H9 (cell line): ENCODE measurements around the gene NCAPG. TPM values are rescaled to one million over a fixed set of nuclear protein-coding genes. Genes with fewer than 3 reads are reported as not detected.

Experiments
- DNase-seq: peaks from one replicate; pipeline ENCODE4 v3.0.0-alpha.2; 2017
- H2AFZ ChIP-seq: one replicate; pipeline ENCODE4 v1.6.1; 2013; ENCODE audit warnings: mild to moderate bottlenecking, low read length, control low read depth, moderate library complexity
- H2AK5ac ChIP-seq: 2 replicates; pipeline ENCODE4 v1.6.1; 2013; ENCODE audit warnings: low read length, control low read depth, mixed read lengths; ENCODE audit not compliant: insufficient read length
- H2BK120ac ChIP-seq: one replicate; pipeline ENCODE4 v1.6.1; 2013; ENCODE audit warnings: low read depth, mild to moderate bottlenecking, low read length, control low read depth, inconsistent platforms; ENCODE audit not compliant: poor library complexity, severe bottlenecking
- H2BK12ac ChIP-seq: 2 replicates; pipeline ENCODE4 v1.6.1; 2013; ENCODE audit warnings: low read length, control low read depth, mixed read lengths, low read depth; ENCODE audit not compliant: insufficient read length
- H2BK15ac ChIP-seq: 2 replicates; pipeline ENCODE4 v1.6.1; 2013; ENCODE audit warnings: low read depth, low read length, control low read depth
- H2BK20ac ChIP-seq: one replicate; pipeline ENCODE4 v1.6.1; 2013; ENCODE audit warnings: low read depth, mild to moderate bottlenecking, low read length, control low read depth, inconsistent platforms; ENCODE audit not compliant: poor library complexity, severe bottlenecking
- H2BK5ac ChIP-seq: 2 replicates; pipeline ENCODE4 v1.6.1; 2013; ENCODE audit warnings: low read length, control low read depth, mixed read lengths; ENCODE audit not compliant: insufficient read length
- H3K14ac ChIP-seq: 2 replicates; pipeline ENCODE4 v1.6.1; 2013; ENCODE audit warnings: low read length, control low read depth; ENCODE audit not compliant: insufficient read depth
- H3K18ac ChIP-seq: 2 replicates; pipeline ENCODE4 v1.6.1; 2013; ENCODE audit warnings: low read depth, mild to moderate bottlenecking, mixed read lengths, low read length, control low read depth; ENCODE audit not compliant: insufficient read length
- H3K23ac ChIP-seq: 2 replicates; pipeline ENCODE4 v1.6.1; 2013; ENCODE audit warnings: low read length, control low read depth, mixed read lengths, low read depth; ENCODE audit not compliant: insufficient read length
- H3K23me2 ChIP-seq: 2 replicates; pipeline ENCODE4 v1.6.1; 2013; ENCODE audit warnings: low read depth, mild to moderate bottlenecking, mixed read lengths, low read length, control low read depth; ENCODE audit not compliant: insufficient read length, poor library complexity, severe bottlenecking
- H3K27ac ChIP-seq: 2 replicates; pipeline ENCODE4 v1.5.1; 2013; ENCODE audit warnings: low read length, control low read depth, mixed read lengths, low read depth; ENCODE audit not compliant: insufficient read length
- H3K27me3 ChIP-seq: 2 replicates; pipeline ENCODE4 v1.6.1; 2013; ENCODE audit warnings: low read length, control low read depth, inconsistent platforms; ENCODE audit not compliant: insufficient read depth
- H3K4ac ChIP-seq: 2 replicates; pipeline ENCODE4 v1.6.1; 2013; ENCODE audit warnings: low read depth, mild to moderate bottlenecking, control low read depth, inconsistent platforms, low read length, moderate library complexity
- H3K4me1 ChIP-seq: 2 replicates; pipeline ENCODE4 v1.6.1; 2013; ENCODE audit warnings: low read length, control low read depth, inconsistent platforms; ENCODE audit not compliant: insufficient read depth
- H3K4me2 ChIP-seq: 2 replicates; pipeline ENCODE4 v1.6.1; 2013; ENCODE audit warnings: low read length, control low read depth, mixed read lengths; ENCODE audit not compliant: insufficient read length, insufficient read depth
- H3K56ac ChIP-seq: 2 replicates; pipeline ENCODE4 v1.6.1; 2013; ENCODE audit warnings: low read depth, mild to moderate bottlenecking, mixed read lengths, low read length, control low read depth; ENCODE audit not compliant: insufficient read length
- H3K79me1 ChIP-seq: 2 replicates; pipeline ENCODE4 v1.6.1; 2013; ENCODE audit warnings: low read depth, mild to moderate bottlenecking, moderate library complexity, low read length, control low read depth, inconsistent platforms; ENCODE audit not compliant: insufficient read depth, poor library complexity, severe bottlenecking
- H3K79me2 ChIP-seq: 2 replicates; pipeline ENCODE4 v1.6.1; 2013; ENCODE audit warnings: low read length, control low read depth, inconsistent platforms; ENCODE audit not compliant: insufficient read depth
- H3K9ac ChIP-seq: 2 replicates; pipeline ENCODE4 v1.6.1; 2013; ENCODE audit warnings: low read length, control low read depth, mixed read lengths; ENCODE audit not compliant: insufficient read length; ENCODE audit errors: extremely low read depth
- H3K9me3 ChIP-seq: one replicate; pipeline ENCODE4 v1.6.1; 2013; ENCODE audit warnings: low read depth, low read length, inconsistent platforms; ENCODE audit not compliant: control insufficient read depth
- H3T11ph ChIP-seq: one replicate; pipeline ENCODE4 v1.6.1; 2013; ENCODE audit warnings: mild to moderate bottlenecking, low read length, control low read depth, inconsistent platforms
- H4K20me1 ChIP-seq: one replicate; pipeline ENCODE4 v1.6.1; 2013; ENCODE audit not compliant: control insufficient read depth, insufficient read length, insufficient read depth
- H4K5ac ChIP-seq: 2 replicates; pipeline ENCODE4 v1.6.1; 2013; ENCODE audit warnings: low read depth, mild to moderate bottlenecking, mixed read lengths, low read length, control low read depth; ENCODE audit not compliant: insufficient read length
- H4K8ac ChIP-seq: replicated peaks from 2 replicates; pipeline ENCODE4 v1.6.1; 2013; ENCODE audit warnings: low read length, control low read depth, mixed read lengths, low read depth; ENCODE audit not compliant: insufficient read length
- H4K91ac ChIP-seq: 2 replicates; pipeline ENCODE4 v1.6.1; 2013; ENCODE audit warnings: low read depth, mild to moderate bottlenecking, moderate library complexity, mixed read lengths, low read length, control low read depth; ENCODE audit not compliant: insufficient read length
- H3K27ac Mint-ChIP-seq, 3 experiments: 2 replicates in 2 of 3; 3 replicates in 1 of 3; pipeline ENCODE4 v1.8.0; 2020 to 2021; ENCODE audit warnings: mixed read lengths in 3 of 3, mild to moderate bottlenecking in 1 of 3, moderate library complexity in 1 of 3
- H3K27me3 Mint-ChIP-seq: 2 replicates; pipeline ENCODE4 v1.8.0; 2021; ENCODE audit warnings: low read depth, mild to moderate bottlenecking, moderate library complexity, mixed read lengths
- H3K36me3 Mint-ChIP-seq, 3 experiments: 2 replicates in 2 of 3; 3 replicates in 1 of 3; pipeline ENCODE4 v1.8.0; 2020 to 2021; ENCODE audit warnings: low read depth in 3 of 3, mixed read lengths in 3 of 3; ENCODE audit not compliant: insufficient read depth in 1 of 3
- H3K4me1 Mint-ChIP-seq, 2 experiments: 2 replicates each; pipeline ENCODE4 v1.8.0; 2020; ENCODE audit warnings: mixed read lengths in 2 of 2
- H3K4me3 Mint-ChIP-seq, 2 experiments: 2 replicates in 1 of 2; 3 replicates in 1 of 2; pipeline ENCODE4 v1.8.0; 2020 to 2021; ENCODE audit warnings: mild to moderate bottlenecking in 2 of 2, mixed read lengths in 2 of 2, moderate library complexity in 1 of 2
- H3K9me3 Mint-ChIP-seq, 2 experiments: 2 replicates in 1 of 2; 3 replicates in 1 of 2; pipeline ENCODE4 v1.8.0; 2020; ENCODE audit warnings: mild to moderate bottlenecking in 2 of 2, mixed read lengths in 2 of 2, moderate library complexity in 1 of 2
- CTCF ChIP-seq: fragments of 200-600 bp; sonication (generic); conservative IDR thresholded peaks from 3 replicates; pipeline ENCODE4 v1.8.0; 2021; ENCODE audit warnings: antibody characterized with exemption, mild to moderate bottlenecking
- WGBS: extraction: QIAGEN DNeasy Blood & Tissue Kit; methylation state at CpG from one replicate; pipeline ENCODE4 v1.1.7; 2013; ENCODE audit warnings: missing lambda C conversion rate, low lambda C conversion rate, mixed read lengths; ENCODE audit not compliant: insufficient read length; ENCODE audit errors: extremely low coverage; 5-methylcytosine and 5-hydroxymethylcytosine counted together
- total RNA-seq: library from RNA; stranded (reverse); gene quantifications from 2 replicates; pipeline ENCODE4 v1.2.1, GENCODE V29; 2021

The NCAPG gene
- total RNA-seq, 1 experiment from 2014 or later, result 48.8 TPM

DNA sequence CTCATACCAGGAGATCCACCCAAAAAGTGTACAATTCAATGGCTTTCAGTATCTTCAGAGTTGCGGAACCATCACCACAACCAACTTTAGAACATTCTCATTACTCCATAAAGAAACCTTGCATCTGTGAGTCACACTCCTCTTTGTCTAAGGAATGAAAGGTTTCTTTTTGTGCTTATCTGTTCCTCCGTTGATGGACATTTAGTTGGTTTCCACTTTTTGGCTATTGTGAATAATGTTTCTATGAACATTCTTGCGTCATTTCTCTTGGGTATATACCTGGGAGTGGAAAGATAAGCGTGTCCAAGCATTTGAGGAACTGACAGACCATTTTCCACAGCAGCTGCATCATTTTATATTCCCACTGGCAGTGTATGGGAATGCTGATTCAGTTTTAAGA, 39.9 kb upstream of the NCAPG start:
- peaks cover 12 to 16% of the 10 kb centered on the region in 2 experiments; a peak in 4 of 5 replicates for H3K9me3 Mint-ChIP-seq

More for the DNA sequence above, 39.9 kb upstream of the NCAPG start:
- no peak overlapping the region for H3K4me2 ChIP-seq
- H3K27me3 ChIP-seq, result no peaks in the 10 kb centered on the region
- no peak overlapping the region for H2AK5ac ChIP-seq
- H3K23ac ChIP-seq, result no peak overlapping the region
- no peak overlapping the region for H2BK20ac ChIP-seq
- H2BK5ac ChIP-seq, result no peak overlapping the region
- H3K9me3 ChIP-seq, result peaks cover 2% of the 10 kb centered on the region
- no peak overlapping the region for H3K18ac ChIP-seq
- H4K91ac ChIP-seq, result no peak overlapping the region
- H2BK12ac ChIP-seq, result no peak overlapping the region
- Mint-ChIP-seq H3K4me1 (no peaks in the 10 kb centered on the region), H3K36me3 (peaks cover 0 to 8% (median 7%) of the 10 kb centered on the region in 3 experiments; a peak in 2 of 7 replicates), H3K4me3 (no peak overlapping the region), H3K27ac (no peak overlapping the region), H3K27me3 (peaks cover 4% of the 10 kb centered on the region)
- no peaks in the 10 kb centered on the region for H3K4me1 ChIP-seq
- no peak overlapping the region for H3K4ac ChIP-seq
- no peak overlapping the region for H3K9ac ChIP-seq
- H4K8ac ChIP-seq, result no peak overlapping the region
- no peak overlapping the region for H2BK15ac ChIP-seq
- H3K79me2 ChIP-seq, result no peaks in the 10 kb centered on the region
- H3K14ac ChIP-seq, result no peak overlapping the region
- H4K5ac ChIP-seq, result no peak overlapping the region
- H3T11ph ChIP-seq, result no peak overlapping the region
- no peak for DNase-seq
- no peak overlapping the region for H2AFZ ChIP-seq
- no CpG with 5 or more reads among the region's 4 CpGs for WGBS
- H3K27ac ChIP-seq, result no peak overlapping the region
- H4K20me1 ChIP-seq, result no peaks in the 10 kb centered on the region
- TF ChIP-seq CTCF, result no peak
- H3K56ac ChIP-seq, result no peak overlapping the region
- no peaks in the 10 kb centered on the region for H3K79me1 ChIP-seq
- no peak overlapping the region for H2BK120ac ChIP-seq
- no peaks in the 10 kb centered on the region for H3K23me2 ChIP-seq
